Gastrocnemius medialis (tissue), 4 donors: ENCODE measurements around the gene PPP1R2C. TPM values are rescaled to one million over a fixed set of nuclear protein-coding genes. Genes with fewer than 3 reads are reported as not detected.

Experiments used
- ATAC-seq, 2 donors: fragments of 150-250 bp; one replicate each; pipeline ENCODE4 v1.9.1; 2016
- DNase-seq, 2 donors: peaks; one replicate each; pipeline ENCODE4 v3.0.0-alpha.2; 2019
- H3K27ac ChIP-seq, 4 donors: fragments of 200-600 bp; sonication (generic); 1 replicate in 1 of 4; 2 replicates in 3 of 4; pipeline ENCODE4 v1.5.1; 2016 to 2018; ENCODE audit warnings: mild to moderate bottlenecking in 2 of 4, moderate library complexity in 1 of 4
- H3K27me3 ChIP-seq, 3 donors: fragments of 200-600 bp; sonication (generic) in 2 of 3; 1 replicate in 1 of 3; 2 replicates in 2 of 3; pipeline versions ENCODE4 v1.5.1 to v1.6.0; 2016 to 2019; ENCODE audit warnings: mild to moderate bottlenecking in 1 of 3, moderate library complexity in 1 of 3
- H3K36me3 ChIP-seq, 2 donors: fragments of 200-600 bp; sonication (generic) in 1 of 2; one replicate each; pipeline ENCODE4 v1.5.1; 2017 to 2018
- H3K4me1 ChIP-seq, 2 donors: fragments of 200-600 bp; sonication (generic) in 1 of 2; one replicate each; pipeline ENCODE4 v1.5.1; 2016 to 2017; ENCODE audit warnings: mild to moderate bottlenecking in 2 of 2
- H3K4me3 ChIP-seq, 4 donors: fragments of 200-600 bp; sonication (generic) in 3 of 4; 1 replicate in 1 of 4; 2 replicates in 3 of 4; pipeline ENCODE4 v1.5.1; 2016 to 2019; ENCODE audit warnings: mild to moderate bottlenecking in 2 of 4
- H3K9me3 ChIP-seq, 3 donors: fragments of 200-600 bp; sonication (generic) in 2 of 3; 1 replicate in 1 of 3; 2 replicates in 2 of 3; pipeline ENCODE4 v1.5.1; 2016 to 2019
- POLR2A ChIP-seq, 2 donors: fragments of 450-650 bp; IDR thresholded peaks; one replicate each; pipeline ENCODE4 v1.6.1; 2017; ENCODE audit warnings: antibody characterized with exemption in 2 of 2, mild to moderate bottlenecking in 2 of 2, moderate library complexity in 2 of 2
- in situ Hi-C, 4 donors: fragments of 200-750 bp; cut with MboI; loops; one replicate each; pipeline versions ENCODE4 v1.15.0 to v1.8.0; 2017; ENCODE audit warnings: low sequenced_read_pairs in 4 of 4
- intact Hi-C: fragments of 100-400 bp; cut with DNase I; formaldehyde crosslinking; loops from one replicate; pipeline ENCODE4 v1.15.1; 2023; ENCODE audit warnings: low total_unique reads
- total RNA-seq, 4 donors: library from RNA; depleted of rRNA; stranded (reverse); fragments of >200 nt; gene quantifications; one replicate each; pipeline versions ENCODE4 v1.1.0 to v1.2.3, GENCODE V29; 2016
- TF ChIP-seq, protein P1 (sequence below), 5 experiments: fragments of 450-650 bp in 3 of 5; fragments of 200-600 bp in 2 of 5; sonication (generic) in 2 of 5; IDR thresholded peaks in 4 of 5; conservative IDR thresholded peaks in 1 of 5; 1 replicate in 4 of 5; 2 replicates in 1 of 5; pipeline ENCODE4 v1.5.1; 2016 to 2019; ENCODE audit warnings: antibody characterized with exemption in 5 of 5, mild to moderate bottlenecking in 3 of 5, moderate library complexity in 3 of 5

The PPP1R2C gene
- total RNA-seq, 4 donors from 2014 or later, result not detected

DNA sequence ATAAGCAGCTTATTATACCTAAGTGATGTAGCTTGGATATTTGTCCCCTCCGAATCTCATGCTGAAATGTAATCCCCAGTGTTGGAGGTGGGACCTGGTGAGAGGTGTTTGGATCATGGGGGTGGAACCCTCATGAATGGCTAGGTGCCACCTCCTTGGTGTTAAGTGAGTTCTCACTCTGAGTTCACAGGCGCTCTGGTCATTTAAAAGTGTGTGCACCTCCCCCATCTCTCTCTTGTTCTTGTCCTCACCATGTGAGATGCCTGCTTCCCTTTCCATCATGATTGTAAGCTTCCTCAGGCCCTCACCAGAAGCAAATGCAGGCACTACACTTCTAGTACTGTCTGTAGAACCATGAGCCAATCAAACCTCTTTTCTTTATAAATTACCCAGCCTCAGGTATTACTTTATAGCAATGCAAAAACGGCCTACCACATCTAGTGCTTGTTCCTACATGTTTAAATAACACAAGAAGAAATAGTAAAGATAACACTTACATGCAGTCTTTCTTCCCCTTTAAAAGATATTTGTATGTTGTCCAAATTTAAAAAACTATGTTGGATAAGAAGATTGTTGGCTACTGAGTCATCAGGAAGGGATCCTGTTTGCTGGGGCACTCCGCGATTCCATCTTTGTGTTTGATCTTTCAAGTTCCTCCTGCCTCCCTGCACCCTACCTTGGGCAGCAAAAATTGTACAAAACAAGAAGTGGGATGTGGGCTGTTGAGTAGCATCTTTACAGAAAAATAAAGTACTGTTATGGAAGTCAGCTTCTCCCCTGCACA is 29.7 kb downstream of the PPP1R2C start:
- in situ Hi-C loops (no loop called here), intact Hi-C loops (no loop called here)
- H3K9me3 ChIP-seq, result no peaks in the 10 kb centered on the region
- no peaks in the 10 kb centered on the region for H3K36me3 ChIP-seq
- no peak for TF ChIP-seq POLR2A (IDR thresholded peaks at IDR 0.05)
- TF ChIP-seq, protein P1, sequence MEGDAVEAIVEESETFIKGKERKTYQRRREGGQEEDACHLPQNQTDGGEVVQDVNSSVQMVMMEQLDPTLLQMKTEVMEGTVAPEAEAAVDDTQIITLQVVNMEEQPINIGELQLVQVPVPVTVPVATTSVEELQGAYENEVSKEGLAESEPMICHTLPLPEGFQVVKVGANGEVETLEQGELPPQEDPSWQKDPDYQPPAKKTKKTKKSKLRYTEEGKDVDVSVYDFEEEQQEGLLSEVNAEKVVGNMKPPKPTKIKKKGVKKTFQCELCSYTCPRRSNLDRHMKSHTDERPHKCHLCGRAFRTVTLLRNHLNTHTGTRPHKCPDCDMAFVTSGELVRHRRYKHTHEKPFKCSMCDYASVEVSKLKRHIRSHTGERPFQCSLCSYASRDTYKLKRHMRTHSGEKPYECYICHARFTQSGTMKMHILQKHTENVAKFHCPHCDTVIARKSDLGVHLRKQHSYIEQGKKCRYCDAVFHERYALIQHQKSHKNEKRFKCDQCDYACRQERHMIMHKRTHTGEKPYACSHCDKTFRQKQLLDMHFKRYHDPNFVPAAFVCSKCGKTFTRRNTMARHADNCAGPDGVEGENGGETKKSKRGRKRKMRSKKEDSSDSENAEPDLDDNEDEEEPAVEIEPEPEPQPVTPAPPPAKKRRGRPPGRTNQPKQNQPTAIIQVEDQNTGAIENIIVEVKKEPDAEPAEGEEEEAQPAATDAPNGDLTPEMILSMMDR (IDR thresholded peaks at IDR 0.05 in 4 of 5, conservative IDR thresholded peaks at IDR 0.05 in 1 of 5), result no peak
- H3K27me3 ChIP-seq, result peaks cover 0 to 3% (median 0%) of the 10 kb centered on the region in 3 donors
- no peak overlapping the region for H3K27ac ChIP-seq
- no peaks in the 10 kb centered on the region for H3K4me1 ChIP-seq
- DNase-seq (no peak), ATAC-seq (no peak)
- no peak overlapping the region for H3K4me3 ChIP-seq

DNA sequence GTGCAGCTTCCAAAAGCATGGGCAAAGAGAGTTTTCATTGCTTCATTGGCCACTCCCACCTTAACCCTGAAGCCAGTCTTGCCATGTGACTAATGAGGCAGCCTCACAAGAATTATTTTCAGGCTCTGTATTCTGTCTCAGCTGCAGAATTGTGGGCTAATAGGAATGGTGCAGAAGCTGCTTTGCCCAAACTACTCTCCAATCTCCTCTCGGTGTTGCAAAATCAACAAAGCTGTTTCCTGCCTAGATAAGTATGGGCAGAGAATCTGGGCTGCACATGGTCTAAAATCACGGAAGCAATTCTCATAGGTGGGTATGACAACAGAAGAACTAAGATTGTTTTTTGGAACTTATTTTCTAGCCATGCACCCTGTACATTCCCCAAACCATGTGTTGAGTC is 31.4 kb downstream of the PPP1R2C start:
- TF ChIP-seq, protein P1 (IDR thresholded peaks at IDR 0.05 in 4 of 5, conservative IDR thresholded peaks at IDR 0.05 in 1 of 5), result no peak
- no peak for TF ChIP-seq POLR2A (IDR thresholded peaks at IDR 0.05)
- in situ Hi-C loops, result no loop called here
- no peak overlapping the region for H3K27ac ChIP-seq
- ATAC-seq (no peak), DNase-seq (no peak)
- H3K4me3 ChIP-seq, result no peak overlapping the region
- intact Hi-C loops, result no loop called here
- H3K36me3 ChIP-seq, result no peaks in the 10 kb centered on the region
- H3K4me1 ChIP-seq, result no peaks in the 10 kb centered on the region
- H3K27me3 ChIP-seq, result peaks cover 0 to 7% (median 0%) of the 10 kb centered on the region in 3 donors
- no peaks in the 10 kb centered on the region for H3K9me3 ChIP-seq

GRCh38 chrX:42740456-42740855 is 37.5 kb downstream of the PPP1R2C start:
- no peak overlapping the region for H3K4me3 ChIP-seq
- H3K27me3 ChIP-seq, result peaks cover 0 to 4% (median 0%) of the 10 kb centered on the region in 3 donors
- intact Hi-C loops (no loop called here), in situ Hi-C loops (no loop called here)
- no peaks in the 10 kb centered on the region for H3K9me3 ChIP-seq
- no peaks in the 10 kb centered on the region for H3K4me1 ChIP-seq
- TF ChIP-seq POLR2A (IDR thresholded peaks at IDR 0.05), result no peak
- TF ChIP-seq, protein P1 (IDR thresholded peaks at IDR 0.05 in 4 of 5, conservative IDR thresholded peaks at IDR 0.05 in 1 of 5), result no peak
- DNase-seq, result no peak
- H3K36me3 ChIP-seq, result no peaks in the 10 kb centered on the region
- no peak for ATAC-seq
- no peak overlapping the region for H3K27ac ChIP-seq

- TF ChIP-seq, protein P1 (IDR thresholded peaks at IDR 0.05 in 4 of 5, conservative IDR thresholded peaks at IDR 0.05 in 1 of 5), result no peak
- ATAC-seq, result no peak
- in situ Hi-C loops, result no loop called here
Measured at GRCh38 chrX:42739741-42740140, 38.2 kb downstream of the PPP1R2C start.

More at GRCh38 chrX:42739741-42740140, 38.2 kb downstream of the PPP1R2C start:
- Histone ChIP-seq H3K4me3 (no peak overlapping the region), H3K27ac (no peak overlapping the region), H3K36me3 (no peaks in the 10 kb centered on the region), H3K27me3 (peaks cover 0 to 4% (median 0%) of the 10 kb centered on the region in 3 donors), H3K9me3 (no peaks in the 10 kb centered on the region), H3K4me1 (no peaks in the 10 kb centered on the region)
- intact Hi-C loops, result no loop called here
- no peak for DNase-seq
